Astrocyte (in vitro differentiated cells and primary cell): ENCODE results near the gene FUZ. TPM values are rescaled to one million over a fixed set of nuclear protein-coding genes. Genes with fewer than 3 reads are reported as not detected.

Experiments
- DNase-seq: peaks from one replicate; pipeline ENCODE4 v3.0.0-alpha.2; 2010; ENCODE audit warnings: low read depth
- FAIRE-seq: peaks from 2 replicates; lab custom pipeline; 2011; peaks lifted over from hg19 to GRCh38; lab: Jason Lieb, UNC
- H2AFZ ChIP-seq: 2 replicates; pipeline ENCODE4 v1.6.0; 2012; ENCODE audit warnings: low read depth, low read length, inconsistent platforms
- H3K27ac ChIP-seq: 2 replicates; pipeline ENCODE4 v1.5.1; 2011; ENCODE audit warnings: low read depth, low read length, inconsistent platforms
- H3K27me3 ChIP-seq: 2 replicates; pipeline ENCODE4 v1.6.0; 2011; ENCODE audit warnings: low read length, inconsistent platforms; ENCODE audit not compliant: insufficient read depth
- H3K36me3 ChIP-seq: 2 replicates; pipeline ENCODE4 v1.5.1; 2011; ENCODE audit warnings: low read length, inconsistent platforms; ENCODE audit not compliant: insufficient read depth
- H3K4me1 ChIP-seq: 2 replicates; pipeline ENCODE4 v1.5.1; 2011; ENCODE audit warnings: low read length, inconsistent platforms; ENCODE audit not compliant: insufficient read depth
- H3K4me2 ChIP-seq: 2 replicates; pipeline ENCODE4 v1.6.0; 2012; ENCODE audit warnings: low read length, inconsistent platforms
- H3K4me3 ChIP-seq: 2 replicates; pipeline ENCODE4 v1.5.1; 2011; ENCODE audit warnings: low read depth, mild to moderate bottlenecking, low read length, inconsistent platforms; ENCODE audit not compliant: insufficient read depth
- H3K79me2 ChIP-seq: 2 replicates; pipeline ENCODE4 v1.6.0; 2012; ENCODE audit warnings: mild to moderate bottlenecking, low read length, inconsistent platforms; ENCODE audit not compliant: insufficient read depth
- H3K9ac ChIP-seq: 2 replicates; pipeline ENCODE4 v1.6.0; 2012; ENCODE audit warnings: mild to moderate bottlenecking, low read length, inconsistent platforms
- H3K9me3 ChIP-seq: 2 replicates; pipeline ENCODE4 v1.5.1; 2012; ENCODE audit warnings: low read depth, mild to moderate bottlenecking, low read length, inconsistent platforms; ENCODE audit not compliant: insufficient read depth
- H4K20me1 ChIP-seq: 2 replicates; pipeline ENCODE4 v1.6.0; 2012; ENCODE audit warnings: low read length, inconsistent platforms; ENCODE audit not compliant: insufficient read depth
- H3K27ac Mint-ChIP-seq: one replicate; pipeline ENCODE4 v1.8.0; 2021; ENCODE audit warnings: mild to moderate bottlenecking, mixed read lengths; ENCODE audit not compliant: unreplicated experiment
- H3K27me3 Mint-ChIP-seq: one replicate; pipeline ENCODE4 v1.8.0; 2021; ENCODE audit warnings: low read depth, mixed read lengths; ENCODE audit not compliant: unreplicated experiment
- H3K36me3 Mint-ChIP-seq: one replicate; pipeline ENCODE4 v1.8.0; 2021; ENCODE audit warnings: low read depth, mixed read lengths; ENCODE audit not compliant: unreplicated experiment
- H3K4me1 Mint-ChIP-seq: one replicate; pipeline ENCODE4 v1.8.0; 2021; ENCODE audit warnings: low read depth, mixed read lengths; ENCODE audit not compliant: unreplicated experiment
- H3K4me3 Mint-ChIP-seq: one replicate; pipeline ENCODE4 v1.8.0; 2021; ENCODE audit warnings: mild to moderate bottlenecking, moderate library complexity, mixed read lengths; ENCODE audit not compliant: unreplicated experiment
- H3K9me3 Mint-ChIP-seq: one replicate; pipeline ENCODE4 v1.8.0; 2021; ENCODE audit warnings: mild to moderate bottlenecking, mixed read lengths; ENCODE audit not compliant: unreplicated experiment
- CTCF ChIP-seq: IDR thresholded peaks from 2 replicates; pipeline ENCODE4 v1.5.1; 2011; ENCODE audit warnings: low read depth, mild to moderate bottlenecking, inconsistent platforms, low read length, moderate library complexity; ENCODE audit not compliant: insufficient read depth
- EZH2 ChIP-seq: IDR thresholded peaks from 2 replicates; pipeline ENCODE4 v1.6.1; 2012; ENCODE audit warnings: mild to moderate bottlenecking, low read length, inconsistent platforms; ENCODE audit not compliant: insufficient read depth
- total RNA-seq: library from RNA; stranded (reverse); gene quantifications from 2 replicates; pipeline ENCODE4 v1.2.1, GENCODE V29; 2021

Gene FUZ
- total RNA-seq, 1 donor from 2014 or later = 9.8 TPM

- H4K20me1 ChIP-seq = peaks cover 8% of the 10 kb centered on the region
- H3K4me3 ChIP-seq = no peak overlapping the region
- DNase-seq (no peak), FAIRE-seq (no peak)
- no peaks in the 10 kb centered on the region for H3K4me1 ChIP-seq
- no peak overlapping the region for H3K4me2 ChIP-seq
- Mint-ChIP-seq H3K27me3 (no peaks in the 10 kb centered on the region), H3K4me1 (peaks cover 2% of the 10 kb centered on the region), H3K27ac (no peak overlapping the region), H3K36me3 (peaks cover 36% of the 10 kb centered on the region), H3K9me3 (no peaks in the 10 kb centered on the region), H3K4me3 (no peak overlapping the region)
- H3K27me3 ChIP-seq = no peaks in the 10 kb centered on the region
- peaks cover 28% of the 10 kb centered on the region for H3K36me3 ChIP-seq
- TF ChIP-seq CTCF (no peak), EZH2 (no peak)
- no peaks in the 10 kb centered on the region for H3K9me3 ChIP-seq
- H3K9ac ChIP-seq = no peak overlapping the region
- no peaks in the 10 kb centered on the region for H3K79me2 ChIP-seq
- no peak overlapping the region for H3K27ac ChIP-seq
- no peak overlapping the region for H2AFZ ChIP-seq
Measured at GRCh38 chr19:49799798-49800376, 13.2 kb downstream of the FUZ start.

DNA sequence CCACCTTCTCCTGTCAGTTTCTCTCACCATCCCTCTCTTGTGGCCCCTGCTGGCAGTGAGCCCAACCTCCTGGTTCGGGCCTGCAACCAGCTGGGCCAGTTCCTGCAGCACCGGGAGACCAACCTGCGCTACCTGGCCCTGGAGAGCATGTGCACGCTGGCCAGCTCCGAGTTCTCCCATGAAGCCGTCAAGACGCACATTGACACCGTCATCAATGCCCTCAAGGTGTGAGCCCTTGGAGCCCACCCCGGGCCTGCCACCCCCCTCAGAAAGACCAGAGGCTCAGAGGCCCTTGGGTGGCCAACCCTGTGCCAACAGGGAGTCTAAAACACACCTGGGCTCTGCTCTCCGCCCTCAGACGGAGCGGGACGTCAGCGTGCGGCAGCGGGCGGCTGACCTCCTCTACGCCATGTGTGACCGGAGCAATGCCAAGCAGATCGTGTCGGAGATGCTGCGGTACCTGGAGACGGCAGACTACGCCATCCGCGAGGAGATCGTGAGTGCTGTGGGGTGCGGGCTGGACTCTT, 13.8 kb downstream of the FUZ start:
- peaks cover 38% of the 10 kb centered on the region for H3K36me3 Mint-ChIP-seq
- H3K9me3 Mint-ChIP-seq = no peaks in the 10 kb centered on the region
- peak overlapping the region; percentile 7 for H3K27ac Mint-ChIP-seq
- Histone ChIP-seq H3K4me3 (no peak overlapping the region), H3K79me2 (no peaks in the 10 kb centered on the region), H3K27me3 (no peaks in the 10 kb centered on the region), H2AFZ (no peak overlapping the region), H3K4me1 (no peaks in the 10 kb centered on the region), H4K20me1 (peaks cover 8% of the 10 kb centered on the region), H3K27ac (no peak overlapping the region), H3K9ac (no peak overlapping the region), H3K9me3 (no peaks in the 10 kb centered on the region), H3K36me3 (peaks cover 25% of the 10 kb centered on the region), H3K4me2 (no peak overlapping the region)
- TF ChIP-seq EZH2 (no peak), CTCF (no peak)
- no peaks in the 10 kb centered on the region for H3K27me3 Mint-ChIP-seq
- H3K4me1 Mint-ChIP-seq = peaks cover 2% of the 10 kb centered on the region
- DNase-seq (no peak), FAIRE-seq (no peak)
- no peak overlapping the region for H3K4me3 Mint-ChIP-seq

GRCh38 chr19:49798574-49798973, 14.5 kb downstream of the FUZ start:
- Histone ChIP-seq H3K4me3 (no peak overlapping the region), H3K27me3 (no peaks in the 10 kb centered on the region), H3K4me1 (peaks cover under 1% of the 10 kb centered on the region), H3K4me2 (no peak overlapping the region), H4K20me1 (peaks cover 8% of the 10 kb centered on the region), H3K9ac (no peak overlapping the region), H3K9me3 (no peaks in the 10 kb centered on the region), H3K36me3 (peaks cover 26% of the 10 kb centered on the region), H3K27ac (no peak overlapping the region), H3K79me2 (no peaks in the 10 kb centered on the region), H2AFZ (no peak overlapping the region)
- H3K4me1 Mint-ChIP-seq = peaks cover 2% of the 10 kb centered on the region
- no peaks in the 10 kb centered on the region for H3K27me3 Mint-ChIP-seq
- no peak overlapping the region for H3K27ac Mint-ChIP-seq
- peaks cover 37% of the 10 kb centered on the region for H3K36me3 Mint-ChIP-seq
- no peak for FAIRE-seq
- H3K4me3 Mint-ChIP-seq = no peak overlapping the region
- no peak for DNase-seq
- H3K9me3 Mint-ChIP-seq = no peaks in the 10 kb centered on the region
- TF ChIP-seq EZH2 = no peak
- TF ChIP-seq CTCF = no peak
